NCI-H128 (cell line): Measurements from ENCODE around the gene ACSM5.
"Not testable (repeated sequence)": the region's sequence is repeated elsewhere in the genome, so short reads cannot be mapped to it uniquely, and the experiment has no call there.

Source experiments
- DNase-seq: peaks from one replicate; lab custom pipeline; 2025; ENCODE audit not compliant: unreplicated experiment; lab: John Stamatoyannopoulos, UW

The ACSM5 gene

GRCh38 chr16:20441859-20442258 is 32.5 kb downstream of the ACSM5 start:
- not testable (repeated sequence) for DNase-seq

- DNase-seq, result not testable (repeated sequence)
These were observed 37.5 kb downstream of the ACSM5 start for GRCh38 chr16:20446652-20447393.

- DNase-seq, result not testable (repeated sequence)
These were observed 42.0 kb downstream of the ACSM5 start, which contains the start of gene ACSM2A for GRCh38 chr16:20451364-20451763. ACSM2A (plus strand) TSS chr16:20451521; CDS start chr16:20460115, 8,594 bp downstream.

- DNase-seq, result not testable (repeated sequence)
These were observed 44.3 kb downstream of the ACSM5 start for GRCh38 chr16:20453633-20454032.

GRCh38 chr16:20459227-20459626 is 49.9 kb downstream of the ACSM5 start:
- DNase-seq, result not testable (repeated sequence)

- not testable (repeated sequence) for DNase-seq
These were observed 51.0 kb downstream of the ACSM5 start for GRCh38 chr16:20460313-20460712.

- DNase-seq, result not testable (repeated sequence)
These were observed 59.6 kb downstream of the ACSM5 start for GRCh38 chr16:20468954-20469353.

GRCh38 chr16:20469930-20470329 is 60.6 kb downstream of the ACSM5 start:
- not testable (repeated sequence) for DNase-seq

GRCh38 chr16:20470732-20471131 is 61.4 kb downstream of the ACSM5 start:
- DNase-seq, result not testable (repeated sequence)

GRCh38 chr16:20477188-20477744 is 67.9 kb downstream of the ACSM5 start:
- DNase-seq, result not testable (repeated sequence)

GRCh38 chr16:20483989-20484388 is 74.7 kb downstream of the ACSM5 start:
- not testable (repeated sequence) for DNase-seq

GRCh38 chr16:20484726-20485125 is 75.4 kb downstream of the ACSM5 start:
- DNase-seq, result no peak

- DNase-seq, result no peak
These were observed 76.1 kb downstream of the ACSM5 start for GRCh38 chr16:20485408-20485807.
